ENCODE data around the gene DCAF11.

DCAF11 gene

DNA sequence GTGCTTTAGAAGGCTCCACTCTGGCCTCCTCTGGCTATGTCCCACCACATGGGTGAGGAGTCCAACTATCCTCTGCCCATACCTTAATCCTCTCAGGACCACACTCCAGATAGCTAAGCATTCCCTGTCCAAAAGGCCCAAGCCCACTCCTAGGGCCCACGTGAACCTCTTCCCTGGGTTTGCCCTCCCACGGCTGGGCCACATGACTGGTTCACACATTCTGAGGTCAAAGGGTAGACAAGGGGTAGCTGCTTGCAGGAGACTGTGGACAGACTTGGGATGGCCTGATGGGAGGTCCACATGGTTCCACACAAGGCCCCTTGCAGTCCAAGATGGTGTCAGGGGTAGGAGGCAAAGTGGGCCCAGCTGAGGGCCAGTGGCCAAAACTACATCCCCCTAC is 26.5 kb upstream of the DCAF11 start:
- Histone ChIP-seq H3K9ac (ENCODE audit: low read length) (no peak overlapping the region), H3K4me2 (ENCODE audit: low read length) (no peak overlapping the region), H3K27me3 (ENCODE audit: insufficient read depth, low read length) (no peaks in the 10 kb centered on the region), H3K9me3 (ENCODE audit: low read length) (no peaks in the 10 kb centered on the region), H3K27ac (ENCODE audit: low read depth, low read length, poor library complexity, severe bottlenecking) (no peak overlapping the region), H4K20me1 (ENCODE audit: insufficient read depth, low read length) (no peaks in the 10 kb centered on the region), H2AFZ (ENCODE audit: low read length) (no peak overlapping the region), H3F3A (ENCODE audit: insufficient read depth, low read length) (no peaks in the 10 kb centered on the region), H3K9me2 (ENCODE audit: low read depth, low read length) (no peaks in the 10 kb centered on the region), H3K79me2 (ENCODE audit: insufficient read depth, low read length) (no peaks in the 10 kb centered on the region), H3K36me3 (ENCODE audit: insufficient read depth, low read length) (no peaks in the 10 kb centered on the region), H3K4me1 (ENCODE audit: insufficient read depth, low read length, severe bottlenecking) (no peaks in the 10 kb centered on the region), H3K4me3 (ENCODE audit: low read depth, low read length, poor library complexity, severe bottlenecking) (no peak overlapping the region)
- no peak for TF ChIP-seq CTCF (IDR thresholded peaks at IDR 0.05; ENCODE audit: low read length)
- no peak for TF ChIP-seq EZH2 (IDR thresholded peaks at IDR 0.05; ENCODE audit: borderline replicate concordance, low read length)

DNA sequence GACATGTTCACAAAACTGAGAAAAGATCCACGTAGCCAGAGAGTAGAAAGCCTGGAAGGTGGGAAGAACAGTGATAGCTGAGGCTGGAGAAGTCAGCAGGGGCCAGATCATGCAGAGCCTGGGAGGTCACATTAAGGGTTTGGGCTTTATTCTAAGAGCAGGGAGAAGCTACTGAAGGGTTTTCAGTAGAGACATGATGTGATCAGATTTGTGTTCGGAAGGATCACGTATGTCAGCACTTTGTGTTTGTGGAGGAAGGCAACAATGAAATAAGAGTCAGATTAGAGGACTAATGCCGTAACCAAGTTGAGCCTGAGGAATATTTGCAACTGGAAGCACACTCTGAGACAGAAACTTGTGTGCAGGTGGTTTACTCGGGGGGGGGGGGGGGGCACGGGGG is 24.7 kb upstream of the DCAF11 start:
- Histone ChIP-seq H3K27me3 (ENCODE audit: insufficient read depth, low read length) (no peaks in the 10 kb centered on the region), H3K9ac (ENCODE audit: low read length) (no peak overlapping the region), H2AFZ (ENCODE audit: low read length) (no peak overlapping the region), H3K4me2 (ENCODE audit: low read length) (no peak overlapping the region), H3F3A (ENCODE audit: insufficient read depth, low read length) (no peaks in the 10 kb centered on the region), H3K9me2 (ENCODE audit: low read depth, low read length) (no peaks in the 10 kb centered on the region), H3K79me2 (ENCODE audit: insufficient read depth, low read length) (no peaks in the 10 kb centered on the region), H3K4me3 (ENCODE audit: low read depth, low read length, poor library complexity, severe bottlenecking) (no peak overlapping the region), H3K9me3 (ENCODE audit: low read length) (no peaks in the 10 kb centered on the region), H3K27ac (ENCODE audit: low read depth, low read length, poor library complexity, severe bottlenecking) (no peak overlapping the region), H4K20me1 (ENCODE audit: insufficient read depth, low read length) (no peaks in the 10 kb centered on the region), H3K36me3 (ENCODE audit: insufficient read depth, low read length) (no peaks in the 10 kb centered on the region), H3K4me1 (ENCODE audit: insufficient read depth, low read length, severe bottlenecking) (peaks cover 8% of the 10 kb centered on the region)
- TF ChIP-seq EZH2 (IDR thresholded peaks at IDR 0.05; ENCODE audit: borderline replicate concordance, low read length) (no peak), CTCF (IDR thresholded peaks at IDR 0.05; ENCODE audit: low read length) (no peak)

DNA sequence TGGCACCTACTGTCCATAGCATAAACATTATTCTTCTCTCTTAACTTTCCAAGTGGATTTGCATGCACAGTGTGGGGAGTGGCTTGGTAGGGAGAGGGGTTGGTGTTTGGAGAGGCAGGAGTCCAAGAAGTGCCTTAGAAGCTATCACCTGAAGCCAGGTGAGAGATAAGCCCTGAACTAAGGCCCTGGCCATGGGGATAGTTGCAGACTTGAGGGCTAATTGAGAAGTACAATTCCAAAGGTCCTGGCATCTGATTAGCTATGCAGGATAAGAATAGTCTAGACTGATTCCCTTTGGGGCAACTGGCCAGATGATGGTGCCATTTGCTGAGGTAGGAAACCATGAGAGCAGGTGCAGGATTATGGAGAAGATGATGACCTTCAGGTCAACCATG is 22.5 kb upstream of the DCAF11 start:
- Histone ChIP-seq H2AFZ (ENCODE audit: low read length) (no peak overlapping the region), H3K4me3 (ENCODE audit: low read depth, low read length, poor library complexity, severe bottlenecking) (no peak overlapping the region), H3K36me3 (ENCODE audit: insufficient read depth, low read length) (no peaks in the 10 kb centered on the region), H3K27me3 (ENCODE audit: insufficient read depth, low read length) (no peaks in the 10 kb centered on the region), H3K9me2 (ENCODE audit: low read depth, low read length) (no peaks in the 10 kb centered on the region), H4K20me1 (ENCODE audit: insufficient read depth, low read length) (no peaks in the 10 kb centered on the region), H3K27ac (ENCODE audit: low read depth, low read length, poor library complexity, severe bottlenecking) (no peak overlapping the region), H3K9me3 (ENCODE audit: low read length) (no peaks in the 10 kb centered on the region), H3K4me1 (ENCODE audit: insufficient read depth, low read length, severe bottlenecking) (peaks cover 19% of the 10 kb centered on the region), H3F3A (ENCODE audit: insufficient read depth, low read length) (no peaks in the 10 kb centered on the region), H3K9ac (ENCODE audit: low read length) (no peak overlapping the region), H3K79me2 (ENCODE audit: insufficient read depth, low read length) (no peaks in the 10 kb centered on the region), H3K4me2 (ENCODE audit: low read length) (no peak overlapping the region)
- no peak for TF ChIP-seq EZH2 (IDR thresholded peaks at IDR 0.05; ENCODE audit: borderline replicate concordance, low read length)
- TF ChIP-seq CTCF (IDR thresholded peaks at IDR 0.05; ENCODE audit: low read length): no peak

All from OCI-LY1 (cell line).